Rectal smooth muscle tissue (tissue), 1 donor: ENCODE measurements around the gene ZNF618.

Experiments
- H3K27ac ChIP-seq: one replicate; pipeline ENCODE4 v1.7.0; 2013; ENCODE audit warnings: low read depth, low read length, inconsistent platforms
- H3K27me3 ChIP-seq: one replicate; pipeline ENCODE4 v1.7.0; 2013; ENCODE audit warnings: low read length; ENCODE audit not compliant: control insufficient read depth, insufficient read depth
- H3K36me3 ChIP-seq: one replicate; pipeline ENCODE4 v1.7.0; 2013; ENCODE audit warnings: low read length; ENCODE audit not compliant: control insufficient read depth, insufficient read depth
- H3K4me1 ChIP-seq: one replicate; pipeline ENCODE4 v1.7.0; 2013; ENCODE audit warnings: low read length; ENCODE audit not compliant: control insufficient read depth, insufficient read depth
- H3K4me3 ChIP-seq: one replicate; pipeline ENCODE4 v1.7.0; 2013; ENCODE audit warnings: low read length
- H3K9ac ChIP-seq: one replicate; pipeline ENCODE4 v1.7.0; 2013; ENCODE audit warnings: low read length

The ZNF618 gene

GRCh38 chr9:114105236-114105635, 229.1 kb downstream of the ZNF618 start:
- Histone ChIP-seq H3K27ac (no peak overlapping the region), H3K36me3 (no peaks in the 10 kb centered on the region), H3K4me3 (no peak overlapping the region), H3K4me1 (no peaks in the 10 kb centered on the region), H3K9ac (no peak overlapping the region), H3K27me3 (no peaks in the 10 kb centered on the region)
